PC-3 (cell line): ENCODE measurements around the gene GRIP2.

ENCODE experiments used
- EZH2 ChIP-seq: fragments of 300-600 bp; sonication (generic); IDR thresholded peaks from one replicate; pipeline ENCODE4 v1.6.1; 2017; ENCODE audit warnings: antibody characterized with exemption, mild to moderate bottlenecking, low read length; ENCODE audit not compliant: unreplicated experiment
- TF ChIP-seq, protein P1 (sequence below): fragments of 300-600 bp; sonication (generic); conservative IDR thresholded peaks from 2 replicates; pipeline ENCODE4 v1.5.1; 2017; ENCODE audit warnings: antibody characterized with exemption, low read depth, mild to moderate bottlenecking, low read length

DNA sequence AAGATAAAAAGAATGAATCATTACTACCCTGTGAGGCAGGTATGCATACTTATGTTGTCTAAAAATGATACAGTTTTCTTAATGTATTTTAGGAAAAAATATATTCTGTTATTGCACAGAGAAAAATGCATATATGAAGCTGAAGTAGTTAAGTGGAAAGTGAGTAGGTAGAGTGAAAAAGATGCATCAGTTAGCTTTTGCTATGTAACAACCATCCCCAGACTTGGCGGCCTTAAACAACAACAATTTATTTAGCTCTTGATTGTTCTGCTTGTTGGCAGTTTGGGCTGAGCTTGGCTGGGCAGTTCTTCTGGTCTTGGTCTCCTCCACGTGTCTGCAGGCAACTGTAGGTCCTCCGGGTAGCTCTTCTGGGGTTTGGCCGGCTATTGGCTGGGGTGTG lies 92.1 kb downstream of the GRIP2 start:
- TF ChIP-seq, protein P1, sequence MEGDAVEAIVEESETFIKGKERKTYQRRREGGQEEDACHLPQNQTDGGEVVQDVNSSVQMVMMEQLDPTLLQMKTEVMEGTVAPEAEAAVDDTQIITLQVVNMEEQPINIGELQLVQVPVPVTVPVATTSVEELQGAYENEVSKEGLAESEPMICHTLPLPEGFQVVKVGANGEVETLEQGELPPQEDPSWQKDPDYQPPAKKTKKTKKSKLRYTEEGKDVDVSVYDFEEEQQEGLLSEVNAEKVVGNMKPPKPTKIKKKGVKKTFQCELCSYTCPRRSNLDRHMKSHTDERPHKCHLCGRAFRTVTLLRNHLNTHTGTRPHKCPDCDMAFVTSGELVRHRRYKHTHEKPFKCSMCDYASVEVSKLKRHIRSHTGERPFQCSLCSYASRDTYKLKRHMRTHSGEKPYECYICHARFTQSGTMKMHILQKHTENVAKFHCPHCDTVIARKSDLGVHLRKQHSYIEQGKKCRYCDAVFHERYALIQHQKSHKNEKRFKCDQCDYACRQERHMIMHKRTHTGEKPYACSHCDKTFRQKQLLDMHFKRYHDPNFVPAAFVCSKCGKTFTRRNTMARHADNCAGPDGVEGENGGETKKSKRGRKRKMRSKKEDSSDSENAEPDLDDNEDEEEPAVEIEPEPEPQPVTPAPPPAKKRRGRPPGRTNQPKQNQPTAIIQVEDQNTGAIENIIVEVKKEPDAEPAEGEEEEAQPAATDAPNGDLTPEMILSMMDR, result no peak
- TF ChIP-seq EZH2, result no peak
